ENCODE measurements around the gene UAP1L1.

DNA sequence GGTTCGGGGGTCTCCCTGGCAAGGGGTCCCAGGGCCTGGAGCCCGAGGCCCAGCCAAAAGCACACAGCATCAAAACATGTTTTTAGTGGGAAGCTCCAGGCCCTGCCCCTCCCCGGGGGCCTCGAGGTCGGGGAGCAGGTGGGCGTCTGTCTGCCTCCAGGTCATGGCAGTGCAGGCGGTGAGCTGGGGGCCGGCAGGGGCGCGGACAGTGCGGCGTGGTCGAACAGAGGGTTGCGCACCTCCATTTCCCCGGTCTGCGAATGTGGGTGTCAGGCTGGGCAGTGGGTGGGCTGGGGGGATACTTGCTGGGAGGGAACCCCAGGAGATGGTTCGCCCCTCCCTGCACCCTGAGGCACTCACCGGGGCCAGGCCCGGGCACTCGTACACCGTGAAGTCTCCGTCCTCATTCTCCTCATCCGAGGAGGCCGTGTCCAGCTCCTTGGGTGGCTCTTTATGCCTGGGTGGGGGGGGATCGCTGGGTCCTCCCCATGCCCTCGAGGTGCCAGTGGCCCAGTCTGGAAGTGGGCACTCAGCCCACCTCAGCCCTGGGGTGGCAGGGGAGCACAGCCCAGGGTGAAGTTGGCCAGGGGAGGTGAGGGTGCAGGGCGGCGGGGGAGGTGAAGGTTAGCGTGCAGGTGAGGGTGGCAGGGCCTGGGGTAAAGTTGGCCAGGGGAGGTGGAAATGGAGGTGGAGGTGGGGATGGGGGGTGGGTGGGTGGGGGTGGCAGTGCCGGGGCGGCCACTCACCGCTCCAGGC is 37.5 kb upstream of the UAP1L1 start:
- TF ChIP-seq, protein P1, sequence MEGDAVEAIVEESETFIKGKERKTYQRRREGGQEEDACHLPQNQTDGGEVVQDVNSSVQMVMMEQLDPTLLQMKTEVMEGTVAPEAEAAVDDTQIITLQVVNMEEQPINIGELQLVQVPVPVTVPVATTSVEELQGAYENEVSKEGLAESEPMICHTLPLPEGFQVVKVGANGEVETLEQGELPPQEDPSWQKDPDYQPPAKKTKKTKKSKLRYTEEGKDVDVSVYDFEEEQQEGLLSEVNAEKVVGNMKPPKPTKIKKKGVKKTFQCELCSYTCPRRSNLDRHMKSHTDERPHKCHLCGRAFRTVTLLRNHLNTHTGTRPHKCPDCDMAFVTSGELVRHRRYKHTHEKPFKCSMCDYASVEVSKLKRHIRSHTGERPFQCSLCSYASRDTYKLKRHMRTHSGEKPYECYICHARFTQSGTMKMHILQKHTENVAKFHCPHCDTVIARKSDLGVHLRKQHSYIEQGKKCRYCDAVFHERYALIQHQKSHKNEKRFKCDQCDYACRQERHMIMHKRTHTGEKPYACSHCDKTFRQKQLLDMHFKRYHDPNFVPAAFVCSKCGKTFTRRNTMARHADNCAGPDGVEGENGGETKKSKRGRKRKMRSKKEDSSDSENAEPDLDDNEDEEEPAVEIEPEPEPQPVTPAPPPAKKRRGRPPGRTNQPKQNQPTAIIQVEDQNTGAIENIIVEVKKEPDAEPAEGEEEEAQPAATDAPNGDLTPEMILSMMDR (conservative IDR thresholded peaks at IDR 0.05; ENCODE audit: low read depth, low read length), result no peak
- TF ChIP-seq FOS (IDR thresholded peaks at IDR 0.05; ENCODE audit: low read depth, low read length) (no peak), POLR2A (IDR thresholded peaks at IDR 0.05; ENCODE audit: low read depth, low read length) (no peak), RAD21 (IDR thresholded peaks at IDR 0.05; ENCODE audit: low read length) (no peak), RCOR1 (IDR thresholded peaks at IDR 0.05; ENCODE audit: insufficient replicate concordance, low read length) (no peak), BHLHE40 (IDR thresholded peaks at IDR 0.05; ENCODE audit: low read depth, low read length) (no peak), MAZ (IDR thresholded peaks at IDR 0.05; ENCODE audit: borderline replicate concordance, low read depth, low read length) (no peak), CHD1 (IDR thresholded peaks at IDR 0.05; ENCODE audit: low read depth, low read length) (no peak)
- TF ChIP-seq, protein P2, sequence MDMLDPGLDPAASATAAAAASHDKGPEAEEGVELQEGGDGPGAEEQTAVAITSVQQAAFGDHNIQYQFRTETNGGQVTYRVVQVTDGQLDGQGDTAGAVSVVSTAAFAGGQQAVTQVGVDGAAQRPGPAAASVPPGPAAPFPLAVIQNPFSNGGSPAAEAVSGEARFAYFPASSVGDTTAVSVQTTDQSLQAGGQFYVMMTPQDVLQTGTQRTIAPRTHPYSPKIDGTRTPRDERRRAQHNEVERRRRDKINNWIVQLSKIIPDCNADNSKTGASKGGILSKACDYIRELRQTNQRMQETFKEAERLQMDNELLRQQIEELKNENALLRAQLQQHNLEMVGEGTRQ (IDR thresholded peaks at IDR 0.05; ENCODE audit: low read depth, low read length), result no peak
- TF ChIP-seq, protein P3, sequence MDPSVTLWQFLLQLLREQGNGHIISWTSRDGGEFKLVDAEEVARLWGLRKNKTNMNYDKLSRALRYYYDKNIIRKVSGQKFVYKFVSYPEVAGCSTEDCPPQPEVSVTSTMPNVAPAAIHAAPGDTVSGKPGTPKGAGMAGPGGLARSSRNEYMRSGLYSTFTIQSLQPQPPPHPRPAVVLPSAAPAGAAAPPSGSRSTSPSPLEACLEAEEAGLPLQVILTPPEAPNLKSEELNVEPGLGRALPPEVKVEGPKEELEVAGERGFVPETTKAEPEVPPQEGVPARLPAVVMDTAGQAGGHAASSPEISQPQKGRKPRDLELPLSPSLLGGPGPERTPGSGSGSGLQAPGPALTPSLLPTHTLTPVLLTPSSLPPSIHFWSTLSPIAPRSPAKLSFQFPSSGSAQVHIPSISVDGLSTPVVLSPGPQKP (IDR thresholded peaks at IDR 0.05; ENCODE audit: borderline replicate concordance, low read depth, low read length), result no peak
